ENCODE data around the gene PARD3B. TPM values are rescaled to one million over a fixed set of nuclear protein-coding genes. Genes with fewer than 3 reads are reported as not detected.

Gene PARD3B
- total RNA-seq, 1 experiment from 2014 or later = 10.1 TPM

DNA sequence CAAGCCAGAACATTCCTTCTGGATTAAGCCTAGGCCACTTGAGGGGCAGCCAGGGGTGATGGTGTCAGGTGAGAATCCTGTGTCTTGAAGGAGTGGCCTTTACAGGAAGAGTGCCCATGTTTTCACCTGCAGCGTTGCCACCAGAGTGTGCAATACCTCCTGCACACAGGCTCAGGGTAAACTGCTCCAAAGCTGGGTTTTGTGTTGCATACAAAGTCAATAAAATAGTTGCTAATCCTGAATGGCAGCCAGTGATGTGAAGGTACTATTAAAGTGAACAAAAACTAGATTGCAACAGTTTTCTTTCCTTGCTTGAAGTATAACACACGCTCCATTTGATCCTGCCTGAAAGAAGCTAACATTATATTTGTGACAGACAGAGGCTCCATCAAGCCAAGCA, 1072.6 kb downstream of the PARD3B start:
- no peak for DNase-seq
- BruUV-seq (replicated peaks) = no TSS peak
- Mint-ChIP-seq H3K9me3 (ENCODE audit: low read depth, unreplicated experiment) (no peaks in the 10 kb centered on the region), H3K27me3 (ENCODE audit: unreplicated experiment) (no peaks in the 10 kb centered on the region), H3K27ac (ENCODE audit: unreplicated experiment) (no peak overlapping the region), H3K4me3 (ENCODE audit: low read depth, unreplicated experiment) (no peak overlapping the region), H3K36me3 (ENCODE audit: insufficient read depth, unreplicated experiment) (no peaks in the 10 kb centered on the region), H3K4me1 (ENCODE audit: low read depth, unreplicated experiment) (no peaks in the 10 kb centered on the region)
- CTCF ChIA-PET = interaction anchor here (1.2 kb wide), 1 partner anchor 9 kb away, joined by 4 read pairs; no protein-coding TSS in a partner anchor
- intact Hi-C loops (cut with micrococcal nuclease; ENCODE audit: unreplicated experiment) = no loop called here
- no peak for TF ChIP-seq CTCF (IDR thresholded peaks at IDR 0.05; ENCODE audit: unreplicated experiment)

- DNase-seq = no peak
- no peak for TF ChIP-seq CTCF (IDR thresholded peaks at IDR 0.05; ENCODE audit: unreplicated experiment)
- intact Hi-C loops (cut with micrococcal nuclease; ENCODE audit: unreplicated experiment) = no loop called here
- Mint-ChIP-seq H3K4me1 (ENCODE audit: low read depth, unreplicated experiment) (no peaks in the 10 kb centered on the region), H3K36me3 (ENCODE audit: insufficient read depth, unreplicated experiment) (no peaks in the 10 kb centered on the region), H3K27me3 (ENCODE audit: unreplicated experiment) (no peaks in the 10 kb centered on the region), H3K9me3 (ENCODE audit: low read depth, unreplicated experiment) (no peaks in the 10 kb centered on the region), H3K4me3 (ENCODE audit: low read depth, unreplicated experiment) (no peak overlapping the region), H3K27ac (ENCODE audit: unreplicated experiment) (no peak overlapping the region)
- CTCF ChIA-PET = no interaction called here
- no TSS peak for BruUV-seq (replicated peaks)
Observed at GRCh38 chr2:205619600-205619999, 1074.3 kb downstream of the PARD3B start.

GRCh38 chr2:205627085-205627484, 1081.8 kb downstream of the PARD3B start:
- Mint-ChIP-seq H3K27me3 (ENCODE audit: unreplicated experiment) (no peaks in the 10 kb centered on the region), H3K4me3 (ENCODE audit: low read depth, unreplicated experiment) (no peak overlapping the region), H3K27ac (ENCODE audit: unreplicated experiment) (no peak overlapping the region), H3K36me3 (ENCODE audit: insufficient read depth, unreplicated experiment) (no peaks in the 10 kb centered on the region), H3K4me1 (ENCODE audit: low read depth, unreplicated experiment) (no peaks in the 10 kb centered on the region), H3K9me3 (ENCODE audit: low read depth, unreplicated experiment) (no peaks in the 10 kb centered on the region)
- CTCF ChIA-PET = interaction anchor here (0.8 kb wide), 1 partner anchor 10 kb away, joined by 4 read pairs; no protein-coding TSS in a partner anchor
- intact Hi-C loops (cut with micrococcal nuclease; ENCODE audit: unreplicated experiment) = no loop called here
- no TSS peak for BruUV-seq (replicated peaks)
- no peak for TF ChIP-seq CTCF (IDR thresholded peaks at IDR 0.05; ENCODE audit: unreplicated experiment)
- DNase-seq = no peak

DNA sequence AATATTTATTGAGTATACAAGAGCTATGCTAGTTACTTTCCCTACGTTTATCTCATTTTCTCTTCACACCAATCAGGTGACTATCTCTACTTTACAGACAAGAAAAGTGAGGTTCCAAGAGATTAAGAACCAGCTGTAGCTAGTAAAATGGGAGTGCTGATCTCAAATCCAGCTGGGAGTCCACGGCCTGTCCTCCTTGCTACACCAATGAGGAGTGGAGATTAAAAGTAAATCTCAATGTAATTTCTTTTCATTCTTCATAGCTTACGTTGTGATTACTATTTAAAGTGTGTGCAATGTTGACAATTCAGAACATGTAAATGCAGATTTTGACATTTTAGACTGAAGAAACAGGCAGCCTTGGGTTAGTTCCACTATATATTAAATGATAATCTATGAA, 1083.1 kb downstream of the PARD3B start:
- intact Hi-C loops (cut with micrococcal nuclease; ENCODE audit: unreplicated experiment) = no loop called here
- no peak overlapping the region for H3K4me3 Mint-ChIP-seq (ENCODE audit: low read depth, unreplicated experiment)
- no peak for DNase-seq
- H3K27ac Mint-ChIP-seq (ENCODE audit: unreplicated experiment) = no peak overlapping the region
- H3K9me3 Mint-ChIP-seq (ENCODE audit: low read depth, unreplicated experiment) = no peaks in the 10 kb centered on the region
- CTCF ChIA-PET = no interaction called here
- H3K36me3 Mint-ChIP-seq (ENCODE audit: insufficient read depth, unreplicated experiment) = no peaks in the 10 kb centered on the region
- H3K4me1 Mint-ChIP-seq (ENCODE audit: low read depth, unreplicated experiment) = no peaks in the 10 kb centered on the region
- BruUV-seq (replicated peaks) = no TSS peak
- no peaks in the 10 kb centered on the region for H3K27me3 Mint-ChIP-seq (ENCODE audit: unreplicated experiment)
- no peak for TF ChIP-seq CTCF (IDR thresholded peaks at IDR 0.05; ENCODE audit: unreplicated experiment)
